NCI-H1105 treated with DMSO at 0.1 percent for 48 hours (cell line): ENCODE data around the gene SNRNP27.
A peak's percentile ranks its signal among the peaks of the same experiment; 100 is the strongest.
"Not testable (repeated sequence)": the region's sequence is repeated elsewhere in the genome, so short reads cannot be mapped to it uniquely, and the experiment has no call there.

Experiments
- DNase-seq: peaks from one replicate; lab custom pipeline; 2025; lab: John Stamatoyannopoulos, UW

Gene SNRNP27

GRCh38 chr2:69893684-69894551 lies at the start of gene SNRNP27:
Gene SNRNP27, plus strand, starts transcription at chr2:69893956. Its CDS starts 29 bp downstream, at chr2:69893985.
- peak; percentile 75 for DNase-seq

- DNase-seq: no peak
These were observed 49.8 kb upstream of the SNRNP27 start for GRCh38 chr2:69843993-69844392.

- DNase-seq: no peak
These were observed 49.2 kb upstream of the SNRNP27 start for GRCh38 chr2:69844560-69844959.

- DNase-seq: no peak
These were observed 47.3 kb upstream of the SNRNP27 start for GRCh38 chr2:69846182-69847067.

GRCh38 chr2:69847068-69847828 lies 46.5 kb upstream of the SNRNP27 start:
- no peak for DNase-seq

- no peak for DNase-seq
These were observed 45.5 kb upstream of the SNRNP27 start for GRCh38 chr2:69848186-69848790.

GRCh38 chr2:69858261-69858660 lies 35.5 kb upstream of the SNRNP27 start:
- no peak for DNase-seq

- no peak for DNase-seq
These were observed 30.5 kb upstream of the SNRNP27 start for GRCh38 chr2:69863298-69863697.

GRCh38 chr2:69888451-69888850 lies 5.3 kb upstream of the SNRNP27 start:
- DNase-seq: no peak

GRCh38 chr2:69889302-69889701 lies 4.5 kb upstream of the SNRNP27 start:
- no peak for DNase-seq

- DNase-seq: no peak
These were observed 2.9 kb upstream of the SNRNP27 start for GRCh38 chr2:69890881-69891280.

GRCh38 chr2:69892838-69893424 lies 825 bp upstream of the SNRNP27 start:
- not testable (repeated sequence) for DNase-seq

GRCh38 chr2:69894737-69895136 lies 981 bp downstream of the SNRNP27 start:
- DNase-seq: not testable (repeated sequence)

- no peak for DNase-seq
These were observed 8.6 kb downstream of the SNRNP27 start for GRCh38 chr2:69902213-69902922.

- DNase-seq: no peak
These were observed 13.5 kb downstream of the SNRNP27 start for GRCh38 chr2:69907216-69907615.

GRCh38 chr2:69911985-69912563 lies 18.3 kb downstream of the SNRNP27 start:
- DNase-seq: peak; percentile 74

GRCh38 chr2:69914164-69914949 lies 20.6 kb downstream of the SNRNP27 start:
- peak; percentile 100 for DNase-seq

GRCh38 chr2:69914950-69915945 lies 21.5 kb downstream of the SNRNP27 start, which contains the start of gene MXD1:
Gene MXD1, plus strand, starts transcription at chr2:69915109. Its CDS starts 222 bp downstream, at chr2:69915331.
- no peak for DNase-seq
